ENCODE data around the gene RRP36.

GRCh38 chr6:43026365-43026764 is 4.9 kb downstream of the RRP36 start:
- no peak for TF ChIP-seq EZH2 (IDR thresholded peaks at IDR 0.05; ENCODE audit: borderline replicate concordance, low read depth, low read length, poor library complexity, severe bottlenecking)
- TF ChIP-seq CTCF (conservative IDR thresholded peaks at IDR 0.05; ENCODE audit: low read depth, low read length): no peak
